Neural cell (in vitro differentiated cells): ENCODE measurements around the gene MTREX. TPM values are rescaled to one million over a fixed set of nuclear protein-coding genes. Genes with fewer than 3 reads are reported as not detected.

Experiments used
- H2AFZ ChIP-seq: fragments of 200-600, 300-800 bp; sonication (generic), shearing (Covaris generic); 2 replicates; pipeline ENCODE4 v1.6.0; 2014; ENCODE audit warnings: low read depth, mild to moderate bottlenecking, antibody characterized with exemption, low read length, moderate library complexity
- H3F3A ChIP-seq: fragments of 200-600 bp; shearing (Covaris generic); 2 replicates; pipeline ENCODE4 v1.6.1; 2016; ENCODE audit warnings: mild to moderate bottlenecking, moderate library complexity, mixed read lengths, antibody characterized with exemption, low read length; ENCODE audit not compliant: insufficient read depth, poor library complexity, severe bottlenecking
- H3K27ac ChIP-seq: fragments of 200-600, 300-800 bp; sonication (generic), shearing (Covaris generic); 2 replicates; pipeline ENCODE4 v1.5.1; 2014; ENCODE audit warnings: mild to moderate bottlenecking, low read length, moderate library complexity
- H3K27me3 ChIP-seq: fragments of 300-800, 200-600 bp; sonication (generic), shearing (Covaris generic); 2 replicates; pipeline ENCODE4 v1.6.0; 2014; ENCODE audit warnings: mild to moderate bottlenecking, low read depth, low read length, moderate library complexity; ENCODE audit not compliant: insufficient read depth
- H3K36me3 ChIP-seq: fragments of 300-800, 200-600 bp; sonication (generic), shearing (Covaris generic); 2 replicates; pipeline ENCODE4 v1.5.1; 2014; ENCODE audit warnings: mild to moderate bottlenecking, antibody characterized with exemption, low read length, moderate library complexity; ENCODE audit not compliant: insufficient read depth
- H3K4me2 ChIP-seq: fragments of 300-800, 200-600 bp; sonication (generic), shearing (Covaris generic); 2 replicates; pipeline ENCODE4 v1.6.0; 2014; ENCODE audit warnings: mild to moderate bottlenecking, low read length
- H3K4me3 ChIP-seq: fragments of 300-800, 200-600 bp; sonication (generic), shearing (Covaris generic); 2 replicates; pipeline ENCODE4 v1.5.1; 2014; ENCODE audit warnings: mild to moderate bottlenecking, low read length, moderate library complexity
- H3K79me2 ChIP-seq: fragments of 200-600 bp; shearing (Covaris generic); replicated peaks from 2 replicates; pipeline ENCODE4 v1.6.0; 2014; ENCODE audit warnings: mild to moderate bottlenecking, low read length, moderate library complexity; ENCODE audit not compliant: insufficient read depth
- H3K9ac ChIP-seq: fragments of 300-800, 200-600 bp; sonication (generic), shearing (Covaris generic); 2 replicates; pipeline ENCODE4 v1.6.1; 2016; ENCODE audit warnings: mild to moderate bottlenecking, low read length, mixed read lengths
- H3K9me2 ChIP-seq: fragments of 200-600 bp; shearing (Covaris generic); 2 replicates; pipeline ENCODE4 v1.6.1; 2016; ENCODE audit warnings: mild to moderate bottlenecking, low read length, mixed read lengths; ENCODE audit not compliant: insufficient read depth
- H3K9me3 ChIP-seq: fragments of 200-600, 300-800 bp; sonication (generic), shearing (Covaris generic); 2 replicates; pipeline ENCODE4 v1.6.1; 2016; ENCODE audit warnings: mild to moderate bottlenecking, mixed run types, low read length, moderate library complexity, mixed read lengths
- H4K20me1 ChIP-seq: fragments of 200-600 bp; shearing (Covaris generic); 2 replicates; pipeline ENCODE4 v1.6.1; 2016; ENCODE audit warnings: mild to moderate bottlenecking, mixed run types; ENCODE audit not compliant: insufficient read depth
- EP300 ChIP-seq: fragments of 450-650 bp; conservative IDR thresholded peaks from 2 replicates; pipeline ENCODE4 v1.6.1; 2014; ENCODE audit warnings: antibody characterized with exemption, mild to moderate bottlenecking, moderate library complexity; ENCODE audit not compliant: poor library complexity, severe bottlenecking
- EZH2 ChIP-seq: fragments of 200-600, 300-800 bp; shearing (Covaris generic), sonication (generic); IDR thresholded peaks from 2 replicates; pipeline ENCODE4 v1.6.1; 2014; ENCODE audit warnings: antibody characterized with exemption, low read length, borderline replicate concordance, mild to moderate bottlenecking; ENCODE audit not compliant: insufficient read depth, poor library complexity, severe bottlenecking
- MXI1 ChIP-seq: fragments of 450-650 bp; conservative IDR thresholded peaks from 2 replicates; pipeline ENCODE4 v1.6.1; 2014; ENCODE audit warnings: antibody characterized with exemption, mild to moderate bottlenecking; ENCODE audit not compliant: poor library complexity, severe bottlenecking
- POLR2AphosphoS5 ChIP-seq: IDR thresholded peaks from 2 replicates; pipeline ENCODE4 v1.6.1; 2012
- RAD21 ChIP-seq: fragments of 450-650 bp; conservative IDR thresholded peaks from 2 replicates; pipeline ENCODE4 v1.6.1; 2014; ENCODE audit warnings: antibody characterized with exemption, mild to moderate bottlenecking, moderate library complexity
- SMC3 ChIP-seq: fragments of 450-650 bp; conservative IDR thresholded peaks from 2 replicates; pipeline ENCODE4 v1.6.1; 2014; ENCODE audit warnings: antibody characterized with exemption, mild to moderate bottlenecking, moderate library complexity; ENCODE audit not compliant: poor library complexity
- TAF1 ChIP-seq: IDR thresholded peaks from 2 replicates; pipeline ENCODE4 v1.6.1; 2012; ENCODE audit warnings: low read depth
- polyA plus RNA-seq: library from polyadenylated mRNA; depleted of rRNA; stranded (reverse); fragments of >200 nt; gene quantifications from 2 replicates; pipeline ENCODE4 v1.2.3, GENCODE V29; 2014
- TF ChIP-seq, protein P1 (sequence below): fragments of 450-650 bp; IDR thresholded peaks from 2 replicates; pipeline ENCODE4 v1.5.1; 2014; ENCODE audit warnings: antibody characterized with exemption, mild to moderate bottlenecking, moderate library complexity; ENCODE audit not compliant: poor library complexity, severe bottlenecking
- TF ChIP-seq, protein P2 (sequence below): IDR thresholded peaks from 2 replicates; pipeline ENCODE4 v1.6.1; 2012; ENCODE audit warnings: borderline replicate concordance

Gene MTREX
- polyA plus RNA-seq, 1 donor from 2014 or later = 77.6 TPM

DNA sequence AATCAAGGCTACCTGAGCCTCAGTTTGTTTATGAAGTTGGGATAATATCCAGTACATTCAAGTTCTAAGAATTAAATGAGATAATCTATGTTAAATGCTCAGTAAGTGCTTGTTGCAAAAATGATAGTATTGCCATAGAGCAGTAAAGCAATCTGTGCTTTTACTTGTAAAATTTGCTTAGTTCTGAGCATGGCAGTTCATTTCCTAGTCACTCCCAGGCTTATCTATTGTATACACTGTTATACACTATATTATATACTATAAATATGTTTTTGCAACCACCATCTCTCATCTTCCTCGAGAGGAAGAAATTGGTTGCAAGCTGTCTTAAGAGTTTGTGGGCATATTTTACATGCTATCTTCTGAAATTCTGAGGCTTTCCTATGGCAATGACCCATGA lies 63.4 kb downstream of the MTREX start:
- TF ChIP-seq EZH2 (no peak), TAF1 (no peak), POLR2AphosphoS5 (no peak), RAD21 (no peak), MXI1 (no peak)
- TF ChIP-seq, protein P1, sequence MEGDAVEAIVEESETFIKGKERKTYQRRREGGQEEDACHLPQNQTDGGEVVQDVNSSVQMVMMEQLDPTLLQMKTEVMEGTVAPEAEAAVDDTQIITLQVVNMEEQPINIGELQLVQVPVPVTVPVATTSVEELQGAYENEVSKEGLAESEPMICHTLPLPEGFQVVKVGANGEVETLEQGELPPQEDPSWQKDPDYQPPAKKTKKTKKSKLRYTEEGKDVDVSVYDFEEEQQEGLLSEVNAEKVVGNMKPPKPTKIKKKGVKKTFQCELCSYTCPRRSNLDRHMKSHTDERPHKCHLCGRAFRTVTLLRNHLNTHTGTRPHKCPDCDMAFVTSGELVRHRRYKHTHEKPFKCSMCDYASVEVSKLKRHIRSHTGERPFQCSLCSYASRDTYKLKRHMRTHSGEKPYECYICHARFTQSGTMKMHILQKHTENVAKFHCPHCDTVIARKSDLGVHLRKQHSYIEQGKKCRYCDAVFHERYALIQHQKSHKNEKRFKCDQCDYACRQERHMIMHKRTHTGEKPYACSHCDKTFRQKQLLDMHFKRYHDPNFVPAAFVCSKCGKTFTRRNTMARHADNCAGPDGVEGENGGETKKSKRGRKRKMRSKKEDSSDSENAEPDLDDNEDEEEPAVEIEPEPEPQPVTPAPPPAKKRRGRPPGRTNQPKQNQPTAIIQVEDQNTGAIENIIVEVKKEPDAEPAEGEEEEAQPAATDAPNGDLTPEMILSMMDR = no peak
- TF ChIP-seq, protein P2, sequence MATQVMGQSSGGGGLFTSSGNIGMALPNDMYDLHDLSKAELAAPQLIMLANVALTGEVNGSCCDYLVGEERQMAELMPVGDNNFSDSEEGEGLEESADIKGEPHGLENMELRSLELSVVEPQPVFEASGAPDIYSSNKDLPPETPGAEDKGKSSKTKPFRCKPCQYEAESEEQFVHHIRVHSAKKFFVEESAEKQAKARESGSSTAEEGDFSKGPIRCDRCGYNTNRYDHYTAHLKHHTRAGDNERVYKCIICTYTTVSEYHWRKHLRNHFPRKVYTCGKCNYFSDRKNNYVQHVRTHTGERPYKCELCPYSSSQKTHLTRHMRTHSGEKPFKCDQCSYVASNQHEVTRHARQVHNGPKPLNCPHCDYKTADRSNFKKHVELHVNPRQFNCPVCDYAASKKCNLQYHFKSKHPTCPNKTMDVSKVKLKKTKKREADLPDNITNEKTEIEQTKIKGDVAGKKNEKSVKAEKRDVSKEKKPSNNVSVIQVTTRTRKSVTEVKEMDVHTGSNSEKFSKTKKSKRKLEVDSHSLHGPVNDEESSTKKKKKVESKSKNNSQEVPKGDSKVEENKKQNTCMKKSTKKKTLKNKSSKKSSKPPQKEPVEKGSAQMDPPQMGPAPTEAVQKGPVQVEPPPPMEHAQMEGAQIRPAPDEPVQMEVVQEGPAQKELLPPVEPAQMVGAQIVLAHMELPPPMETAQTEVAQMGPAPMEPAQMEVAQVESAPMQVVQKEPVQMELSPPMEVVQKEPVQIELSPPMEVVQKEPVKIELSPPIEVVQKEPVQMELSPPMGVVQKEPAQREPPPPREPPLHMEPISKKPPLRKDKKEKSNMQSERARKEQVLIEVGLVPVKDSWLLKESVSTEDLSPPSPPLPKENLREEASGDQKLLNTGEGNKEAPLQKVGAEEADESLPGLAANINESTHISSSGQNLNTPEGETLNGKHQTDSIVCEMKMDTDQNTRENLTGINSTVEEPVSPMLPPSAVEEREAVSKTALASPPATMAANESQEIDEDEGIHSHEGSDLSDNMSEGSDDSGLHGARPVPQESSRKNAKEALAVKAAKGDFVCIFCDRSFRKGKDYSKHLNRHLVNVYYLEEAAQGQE = no peak
- H3F3A ChIP-seq = no peaks in the 10 kb centered on the region
- H3K9ac ChIP-seq = no peak overlapping the region
- peaks cover 11% of the 10 kb centered on the region for H3K36me3 ChIP-seq
- H4K20me1 ChIP-seq = no peaks in the 10 kb centered on the region
- H3K9me2 ChIP-seq = no peaks in the 10 kb centered on the region
- H3K9me3 ChIP-seq = no peaks in the 10 kb centered on the region
- no peak overlapping the region for H3K4me2 ChIP-seq
- no peak overlapping the region for H2AFZ ChIP-seq
- no peaks in the 10 kb centered on the region for H3K27me3 ChIP-seq
- H3K4me3 ChIP-seq = no peak overlapping the region
- H3K27ac ChIP-seq = no peak overlapping the region
- no peaks in the 10 kb centered on the region for H3K79me2 ChIP-seq

DNA sequence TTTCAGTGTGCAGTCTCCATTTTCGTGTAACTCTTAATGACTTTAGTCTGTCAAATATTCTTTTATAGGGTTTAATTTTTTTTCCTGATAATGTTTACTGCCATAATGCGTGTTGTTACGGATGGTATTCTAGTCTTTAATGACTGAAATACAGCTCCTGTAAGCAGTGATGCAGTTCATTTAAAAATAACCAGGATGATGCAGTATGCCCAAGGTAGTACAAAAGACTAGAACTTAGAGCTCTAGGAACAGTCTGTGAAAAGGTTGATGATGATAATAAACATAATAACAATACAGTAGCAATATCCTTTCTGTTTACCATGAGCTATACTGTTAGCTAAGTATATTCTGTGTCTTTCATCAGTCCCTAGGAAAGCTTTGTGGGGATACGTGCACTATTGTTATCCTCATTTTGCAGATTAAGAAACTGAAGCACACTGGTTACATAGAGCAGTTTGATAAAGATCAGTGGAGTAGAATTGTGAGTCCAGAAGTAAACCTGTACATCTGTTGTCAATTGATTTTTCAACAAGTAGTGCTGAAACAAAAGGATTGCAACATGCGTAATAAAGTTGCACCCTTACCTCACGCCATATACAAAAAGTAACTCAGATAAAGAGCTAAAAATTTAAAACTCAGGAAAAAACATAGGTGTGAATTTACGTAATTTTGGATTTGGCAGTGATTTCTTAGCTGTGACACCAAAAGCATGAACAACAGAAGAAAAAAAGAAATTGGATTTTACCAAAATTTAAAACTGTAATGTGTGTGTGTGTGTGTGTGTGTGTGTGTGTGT lies 64.5 kb downstream of the MTREX start:
- H3K27ac ChIP-seq = no peak overlapping the region
- no peak overlapping the region for H2AFZ ChIP-seq
- no peak overlapping the region for H3K4me2 ChIP-seq
- TF ChIP-seq POLR2AphosphoS5 (no peak), SMC3 (no peak), RAD21 (no peak), MXI1 (no peak), EZH2 (no peak), TAF1 (no peak), EP300 (no peak)
- TF ChIP-seq, protein P1 = no peak
- TF ChIP-seq, protein P2 = no peak
- no peak overlapping the region for H3K9ac ChIP-seq
- no peaks in the 10 kb centered on the region for H3K9me3 ChIP-seq
- H3K27me3 ChIP-seq = no peaks in the 10 kb centered on the region
- no peaks in the 10 kb centered on the region for H3F3A ChIP-seq
- no peaks in the 10 kb centered on the region for H3K9me2 ChIP-seq
- H3K36me3 ChIP-seq = peaks cover 11% of the 10 kb centered on the region
- no peak overlapping the region for H3K4me3 ChIP-seq
- H4K20me1 ChIP-seq = no peaks in the 10 kb centered on the region
- H3K79me2 ChIP-seq = no peaks in the 10 kb centered on the region
